ENCODE results near the gene THSD7B. TPM values are rescaled to one million over a fixed set of nuclear protein-coding genes. Genes with fewer than 3 reads are reported as not detected.

Gene THSD7B
- total and polyA plus RNA-seq, 2 experiments from 2014 or later = 0.86 to 3.8 TPM

- TF ChIP-seq ZNF462 (CRISPR knock-in tag; IDR thresholded peaks at IDR 0.05) (no peak), EZH2 (IDR thresholded peaks at IDR 0.05; ENCODE audit: low read depth, unreplicated experiment) (no peak), JUNB (IDR thresholded peaks at IDR 0.05; ENCODE audit: unreplicated experiment) (no peak)
These were observed 416.7 kb downstream of the THSD7B start (continued) for GRCh38 chr2:137182071-137182470.

- Mint-ChIP-seq H3K36me3 (ENCODE audit: low read depth) (no peaks in the 10 kb centered on the region), H3K27me3 (ENCODE audit: insufficient read depth, low read depth, poor library complexity) (no peaks in the 10 kb centered on the region), H3K4me3 (no peak overlapping the region), H3K9me3 (no peaks in the 10 kb centered on the region), H3K4me1 (peaks cover 11% of the 10 kb centered on the region; the same call in 2 of the 3 replicates), H3K27ac (no peak overlapping the region)
- no peak for ATAC-seq
- Histone ChIP-seq H3K9me2 (ENCODE audit: insufficient read depth) (no peaks in the 10 kb centered on the region), H3K27ac (ENCODE audit: low read depth) (no peak overlapping the region), H3K4me2 (no peak overlapping the region), H2AFZ (no peak overlapping the region), H3K79me2 (replicated peaks; ENCODE audit: insufficient read depth) (no peaks in the 10 kb centered on the region), H3K27me3 (ENCODE audit: insufficient read depth) (no peaks in the 10 kb centered on the region), H3K4me1 (ENCODE audit: insufficient read depth) (peaks cover 2% of the 10 kb centered on the region; the same call in 1 of the 2 replicates), H3K4me3 (no peak overlapping the region), H4K20me1 (replicated peaks; ENCODE audit: insufficient read depth) (no peaks in the 10 kb centered on the region), H3K36me3 (ENCODE audit: insufficient read depth) (no peaks in the 10 kb centered on the region), H3F3A (replicated peaks; ENCODE audit: low read depth) (no peaks in the 10 kb centered on the region)
- DNase-seq (ENCODE audit: low spot score) = no peak
- TF ChIP-seq STAT1 (IDR thresholded peaks at IDR 0.05; ENCODE audit: unreplicated experiment) = no peak
- TF ChIP-seq JUNB (IDR thresholded peaks at IDR 0.05; ENCODE audit: unreplicated experiment) = no peak
- TF ChIP-seq NANOG (IDR thresholded peaks at IDR 0.05; ENCODE audit: borderline replicate concordance) = no peak
- TF ChIP-seq ZNF114 (CRISPR knock-in tag; IDR thresholded peaks at IDR 0.05) = no peak
- TF ChIP-seq EZH2phosphoT487 (IDR thresholded peaks at IDR 0.05; ENCODE audit: unreplicated experiment) = no peak
- no peak for TF ChIP-seq ZNF331 (CRISPR knock-in tag; IDR thresholded peaks at IDR 0.05; ENCODE audit: low read depth)
- TF ChIP-seq, protein P1, sequence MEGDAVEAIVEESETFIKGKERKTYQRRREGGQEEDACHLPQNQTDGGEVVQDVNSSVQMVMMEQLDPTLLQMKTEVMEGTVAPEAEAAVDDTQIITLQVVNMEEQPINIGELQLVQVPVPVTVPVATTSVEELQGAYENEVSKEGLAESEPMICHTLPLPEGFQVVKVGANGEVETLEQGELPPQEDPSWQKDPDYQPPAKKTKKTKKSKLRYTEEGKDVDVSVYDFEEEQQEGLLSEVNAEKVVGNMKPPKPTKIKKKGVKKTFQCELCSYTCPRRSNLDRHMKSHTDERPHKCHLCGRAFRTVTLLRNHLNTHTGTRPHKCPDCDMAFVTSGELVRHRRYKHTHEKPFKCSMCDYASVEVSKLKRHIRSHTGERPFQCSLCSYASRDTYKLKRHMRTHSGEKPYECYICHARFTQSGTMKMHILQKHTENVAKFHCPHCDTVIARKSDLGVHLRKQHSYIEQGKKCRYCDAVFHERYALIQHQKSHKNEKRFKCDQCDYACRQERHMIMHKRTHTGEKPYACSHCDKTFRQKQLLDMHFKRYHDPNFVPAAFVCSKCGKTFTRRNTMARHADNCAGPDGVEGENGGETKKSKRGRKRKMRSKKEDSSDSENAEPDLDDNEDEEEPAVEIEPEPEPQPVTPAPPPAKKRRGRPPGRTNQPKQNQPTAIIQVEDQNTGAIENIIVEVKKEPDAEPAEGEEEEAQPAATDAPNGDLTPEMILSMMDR (conservative IDR thresholded peaks at IDR 0.05; ENCODE audit: low read depth in 2 of 2) = no peak
- TF ChIP-seq CREB1 (CRISPR knock-in tag; IDR thresholded peaks at IDR 0.05; ENCODE audit: low read depth) = no peak
- TF ChIP-seq REST (IDR thresholded peaks at IDR 0.05; ENCODE audit: unreplicated experiment) = no peak
- TF ChIP-seq EZH2 (IDR thresholded peaks at IDR 0.05; ENCODE audit: low read depth, unreplicated experiment) = no peak
- TF ChIP-seq, protein P2, sequence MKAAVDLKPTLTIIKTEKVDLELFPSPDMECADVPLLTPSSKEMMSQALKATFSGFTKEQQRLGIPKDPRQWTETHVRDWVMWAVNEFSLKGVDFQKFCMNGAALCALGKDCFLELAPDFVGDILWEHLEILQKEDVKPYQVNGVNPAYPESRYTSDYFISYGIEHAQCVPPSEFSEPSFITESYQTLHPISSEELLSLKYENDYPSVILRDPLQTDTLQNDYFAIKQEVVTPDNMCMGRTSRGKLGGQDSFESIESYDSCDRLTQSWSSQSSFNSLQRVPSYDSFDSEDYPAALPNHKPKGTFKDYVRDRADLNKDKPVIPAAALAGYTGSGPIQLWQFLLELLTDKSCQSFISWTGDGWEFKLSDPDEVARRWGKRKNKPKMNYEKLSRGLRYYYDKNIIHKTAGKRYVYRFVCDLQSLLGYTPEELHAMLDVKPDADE (IDR thresholded peaks at IDR 0.05) = no peak
These were observed 418.0 kb downstream of the THSD7B start for GRCh38 chr2:137183206-137183898.
